ENCODE measurements around the gene TIMM17B.

DNA sequence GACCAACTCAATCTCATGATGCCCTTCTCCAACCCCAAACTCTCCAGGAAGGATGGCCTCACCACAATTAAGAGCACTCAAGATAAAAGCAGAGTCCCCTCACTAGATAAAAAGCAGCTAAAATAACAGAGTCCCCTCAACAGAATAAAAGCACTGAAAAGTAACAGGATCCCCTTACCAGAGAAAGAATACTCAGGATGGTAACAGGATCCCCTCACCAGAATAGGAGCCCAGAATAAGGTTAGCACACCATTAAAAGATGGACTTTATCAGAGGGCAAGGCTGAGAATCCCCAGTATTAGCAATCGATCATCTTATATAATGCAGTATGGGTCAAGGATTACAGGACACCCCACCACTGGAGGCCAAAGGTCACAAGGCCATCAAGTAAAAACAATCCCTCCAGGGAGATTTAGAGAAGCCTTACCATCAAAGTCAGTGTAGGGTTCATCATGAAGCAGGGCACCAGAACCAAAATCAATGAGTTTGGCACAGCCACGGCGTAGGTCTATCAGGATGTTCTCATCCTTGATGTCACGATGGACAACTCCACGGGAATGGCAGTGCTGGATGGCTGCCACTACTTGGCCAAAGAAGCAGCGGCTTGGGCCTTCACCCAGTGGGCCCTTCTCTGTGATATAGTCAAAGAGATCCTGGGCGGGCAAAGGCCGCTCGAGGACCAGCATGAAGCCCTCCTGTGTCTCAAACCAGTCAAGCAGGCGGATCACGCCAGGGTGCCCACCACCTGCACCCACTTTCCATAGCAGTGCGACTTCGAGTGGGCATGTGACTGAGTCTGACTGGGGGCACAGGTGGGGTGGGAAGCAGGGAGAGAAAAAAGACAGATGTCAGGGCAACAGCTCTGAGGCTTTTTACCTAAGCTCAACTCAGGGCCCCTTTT is 17.3 kb upstream of the TIMM17B start:
- TF ChIP-seq, protein P1, sequence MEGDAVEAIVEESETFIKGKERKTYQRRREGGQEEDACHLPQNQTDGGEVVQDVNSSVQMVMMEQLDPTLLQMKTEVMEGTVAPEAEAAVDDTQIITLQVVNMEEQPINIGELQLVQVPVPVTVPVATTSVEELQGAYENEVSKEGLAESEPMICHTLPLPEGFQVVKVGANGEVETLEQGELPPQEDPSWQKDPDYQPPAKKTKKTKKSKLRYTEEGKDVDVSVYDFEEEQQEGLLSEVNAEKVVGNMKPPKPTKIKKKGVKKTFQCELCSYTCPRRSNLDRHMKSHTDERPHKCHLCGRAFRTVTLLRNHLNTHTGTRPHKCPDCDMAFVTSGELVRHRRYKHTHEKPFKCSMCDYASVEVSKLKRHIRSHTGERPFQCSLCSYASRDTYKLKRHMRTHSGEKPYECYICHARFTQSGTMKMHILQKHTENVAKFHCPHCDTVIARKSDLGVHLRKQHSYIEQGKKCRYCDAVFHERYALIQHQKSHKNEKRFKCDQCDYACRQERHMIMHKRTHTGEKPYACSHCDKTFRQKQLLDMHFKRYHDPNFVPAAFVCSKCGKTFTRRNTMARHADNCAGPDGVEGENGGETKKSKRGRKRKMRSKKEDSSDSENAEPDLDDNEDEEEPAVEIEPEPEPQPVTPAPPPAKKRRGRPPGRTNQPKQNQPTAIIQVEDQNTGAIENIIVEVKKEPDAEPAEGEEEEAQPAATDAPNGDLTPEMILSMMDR (IDR thresholded peaks at IDR 0.05): no peak
- TF ChIP-seq EP300 (IDR thresholded peaks at IDR 0.05): no peak

Measured in A549 (cell line).